HG02973 (cell line): ENCODE results near the gene PSMD1.
A peak's percentile ranks its signal among the peaks of the same experiment; 100 is the strongest.
"Not testable (repeated sequence)": the region's sequence is repeated elsewhere in the genome, so short reads cannot be mapped to it uniquely, and the experiment has no call there.

Experiments
- ATAC-seq: cut with Tn5 transposase; IDR thresholded peaks from one replicate; pipeline ENCODE4 v1.9.1; 2021; ENCODE audit warnings: moderate library complexity; ENCODE audit not compliant: unreplicated experiment

PSMD1 gene

GRCh38 chr2:231052494-231053451 lies 3.9 kb upstream of the PSMD1 start:
- ATAC-seq = peak; percentile 60

- ATAC-seq = no peak
These were observed 2.8 kb upstream of the PSMD1 start for GRCh38 chr2:231053846-231054245.

GRCh38 chr2:231057590-231057989 lies 923 bp downstream of the PSMD1 start:
- no peak for ATAC-seq

- no peak for ATAC-seq
These were observed 2.3 kb downstream of the PSMD1 start for GRCh38 chr2:231058761-231059550.

- ATAC-seq = no peak
These were observed 3.1 kb downstream of the PSMD1 start for GRCh38 chr2:231059756-231060155.

- ATAC-seq = no peak
These were observed 6.1 kb downstream of the PSMD1 start for GRCh38 chr2:231062776-231063175.

- ATAC-seq = no peak
These were observed 6.7 kb downstream of the PSMD1 start for GRCh38 chr2:231063347-231063746.

GRCh38 chr2:231065966-231066365 lies 9.3 kb downstream of the PSMD1 start:
- ATAC-seq = no peak

GRCh38 chr2:231067531-231067930 lies 10.9 kb downstream of the PSMD1 start:
- not testable (repeated sequence) for ATAC-seq

GRCh38 chr2:231068525-231069222 lies 12.0 kb downstream of the PSMD1 start:
- no peak for ATAC-seq

GRCh38 chr2:231069379-231070054 lies 12.8 kb downstream of the PSMD1 start:
- ATAC-seq = no peak

GRCh38 chr2:231084565-231084964 lies 27.9 kb downstream of the PSMD1 start:
- ATAC-seq = no peak

- ATAC-seq = no peak
These were observed 32.1 kb downstream of the PSMD1 start for GRCh38 chr2:231088754-231089153.

GRCh38 chr2:231093933-231094332 lies 37.3 kb downstream of the PSMD1 start:
- no peak for ATAC-seq

GRCh38 chr2:231094736-231095346 lies 38.2 kb downstream of the PSMD1 start:
- ATAC-seq = no peak

GRCh38 chr2:231099918-231100317 lies 43.3 kb downstream of the PSMD1 start:
- ATAC-seq = no peak

- not testable (repeated sequence) for ATAC-seq
These were observed 43.7 kb downstream of the PSMD1 start for GRCh38 chr2:231100321-231100720.

GRCh38 chr2:231100990-231101389 lies 44.3 kb downstream of the PSMD1 start:
- no peak for ATAC-seq

- no peak for ATAC-seq
These were observed 46.1 kb downstream of the PSMD1 start for GRCh38 chr2:231102772-231103171.

- ATAC-seq = no peak
These were observed 47.5 kb downstream of the PSMD1 start for GRCh38 chr2:231104115-231104713.
